ENCODE data around the gene KLHL30. TPM values are rescaled to one million over a fixed set of nuclear protein-coding genes. Genes with fewer than 3 reads are reported as not detected.

Gene KLHL30
- total and polyA plus RNA-seq, 2 experiments from 2014 or later = 0.07 TPM; not detected in 1

GRCh38 chr2:238145046-238145445, 6.6 kb downstream of the KLHL30 start (continued):
- TF ChIP-seq REST (IDR thresholded peaks at IDR 0.05; ENCODE audit: unreplicated experiment) (no peak), ZNF331 (CRISPR knock-in tag; IDR thresholded peaks at IDR 0.05; ENCODE audit: low read depth) (no peak), EZH2 (IDR thresholded peaks at IDR 0.05; ENCODE audit: low read depth, unreplicated experiment) (no peak), NANOG (IDR thresholded peaks at IDR 0.05; ENCODE audit: borderline replicate concordance) (no peak), CREB1 (CRISPR knock-in tag; IDR thresholded peaks at IDR 0.05; ENCODE audit: low read depth) (no peak)

- DNase-seq (ENCODE audit: low spot score) (no peak), ATAC-seq (no peak)
- Mint-ChIP-seq H3K4me3 (no peak overlapping the region), H3K36me3 (ENCODE audit: low read depth) (no peaks in the 10 kb centered on the region), H3K9me3 (no peaks in the 10 kb centered on the region), H3K27me3 (ENCODE audit: insufficient read depth, low read depth, poor library complexity) (peaks cover 2% of the 10 kb centered on the region), H3K4me1 (no peaks in the 10 kb centered on the region; the same call in 2 of the 3 replicates), H3K27ac (no peak overlapping the region)
- no peaks in the 10 kb centered on the region for H3K36me3 ChIP-seq (ENCODE audit: insufficient read depth)
- H3F3A ChIP-seq (replicated peaks; ENCODE audit: low read depth) = no peaks in the 10 kb centered on the region
- H3K79me2 ChIP-seq (replicated peaks; ENCODE audit: insufficient read depth) = no peaks in the 10 kb centered on the region
- no peaks in the 10 kb centered on the region for H3K9me2 ChIP-seq (ENCODE audit: insufficient read depth)
- no peak overlapping the region for H3K4me3 ChIP-seq
- no peaks in the 10 kb centered on the region for H3K4me1 ChIP-seq (ENCODE audit: insufficient read depth)
- H3K4me2 ChIP-seq = no peak overlapping the region
- H3K27me3 ChIP-seq (ENCODE audit: insufficient read depth) = no peaks in the 10 kb centered on the region
- H2AFZ ChIP-seq = no peak overlapping the region
- H3K27ac ChIP-seq (ENCODE audit: low read depth) = no peak overlapping the region
- H4K20me1 ChIP-seq (replicated peaks; ENCODE audit: insufficient read depth) = no peaks in the 10 kb centered on the region
- TF ChIP-seq EZH2phosphoT487 (IDR thresholded peaks at IDR 0.05; ENCODE audit: unreplicated experiment) (no peak), STAT1 (IDR thresholded peaks at IDR 0.05; ENCODE audit: unreplicated experiment) (no peak), CTCF (conservative IDR thresholded peaks at IDR 0.05; ENCODE audit: low read depth in 2 of 2) (no peak), ZNF114 (CRISPR knock-in tag; IDR thresholded peaks at IDR 0.05) (no peak), REST (IDR thresholded peaks at IDR 0.05; ENCODE audit: unreplicated experiment) (no peak), CREB1 (CRISPR knock-in tag; IDR thresholded peaks at IDR 0.05; ENCODE audit: low read depth) (no peak), ETS1 (IDR thresholded peaks at IDR 0.05) (no peak), EZH2 (IDR thresholded peaks at IDR 0.05; ENCODE audit: low read depth, unreplicated experiment) (no peak), NANOG (IDR thresholded peaks at IDR 0.05; ENCODE audit: borderline replicate concordance) (no peak)
Measured at GRCh38 chr2:238145851-238146250, 7.4 kb downstream of the KLHL30 start.
